SK-N-SH (cell line): ENCODE results near the gene PLAAT4. TPM values are rescaled to one million over a fixed set of nuclear protein-coding genes. Genes with fewer than 3 reads are reported as not detected.
"Not testable (repeated sequence)": the region's sequence is repeated elsewhere in the genome, so short reads cannot be mapped to it uniquely, and the experiment has no call there.

ENCODE experiments used
- CTCF ChIA-PET: fragments of 300-600, 350-600 bp; formaldehyde crosslinking; extraction: SDS; loops from one replicate; lab custom pipeline; 2021; lab: Yijun Ruan, JAX
- POLR2A ChIA-PET: fragments of 350-600 bp; sonication (Branson Sonifier 250); formaldehyde crosslinking; extraction: SDS; loops from one replicate; lab custom pipeline; 2020; ENCODE audit warnings: antibody characterized with exemption, inconsistent platforms; lab: Yijun Ruan, JAX
- DNase-seq: peaks from one replicate; pipeline ENCODE4 v3.0.0; 2012
- H2AFZ ChIP-seq: fragments of 200-600 bp; sonication (generic); 2 replicates; pipeline ENCODE4 v1.8.1; 2016; ENCODE audit warnings: antibody characterized with exemption, mild to moderate bottlenecking, low read depth
- H3F3A ChIP-seq: fragments of 200-600 bp; sonication (generic); replicated peaks from 2 replicates; pipeline ENCODE3; 2016; ENCODE audit warnings: antibody characterized with exemption, mild to moderate bottlenecking; ENCODE audit not compliant: insufficient read depth
- H3K27ac ChIP-seq, 2 experiments: fragments of 200-500 bp in 1 of 2; fragments of 200-600 bp in 1 of 2; sonication (Bioruptor generic) in 1 of 2; sonication (generic), shearing (Covaris generic) in 1 of 2; 2 replicates each; pipeline versions ENCODE4 v1.5.1 to v1.6.1; 2014 to 2016; ENCODE audit warnings: low read depth in 2 of 2, inconsistent platforms in 1 of 2, low read length in 1 of 2, mild to moderate bottlenecking in 1 of 2, mixed read lengths in 1 of 2
- H3K27me3 ChIP-seq: fragments of 200-600 bp; sonication (generic), shearing (Covaris generic); 2 replicates; pipeline ENCODE4 v1.6.1; 2016; ENCODE audit warnings: mixed run types; ENCODE audit not compliant: insufficient read depth
- H3K36me3 ChIP-seq, 2 experiments: fragments of 200-500 bp in 1 of 2; fragments of 200-600 bp in 1 of 2; sonication (Bioruptor generic) in 1 of 2; sonication (generic) in 1 of 2; replicated peaks in 1 of 2; 2 replicates each; pipeline versions ENCODE3 to v1.5.1; 2014 to 2016; ENCODE audit warnings: low read length in 1 of 2, mild to moderate bottlenecking in 1 of 2; ENCODE audit not compliant: insufficient read depth in 2 of 2, control insufficient read depth in 1 of 2
- H3K4me1 ChIP-seq, 2 experiments: fragments of 200-500 bp in 1 of 2; fragments of 200-600 bp in 1 of 2; sonication (Bioruptor generic) in 1 of 2; sonication (generic), shearing (Covaris generic) in 1 of 2; 2 replicates each; pipeline versions ENCODE4 v1.5.1 to v1.6.1; 2014 to 2016; ENCODE audit warnings: low read depth in 1 of 2, low read length in 1 of 2, mixed run types in 1 of 2; ENCODE audit not compliant: insufficient read depth in 2 of 2, control insufficient read depth in 1 of 2
- H3K4me2 ChIP-seq: fragments of 200-600 bp; sonication (generic), shearing (Covaris generic); 2 replicates; pipeline ENCODE4 v1.6.1; 2017; ENCODE audit warnings: mixed run types
- H3K4me3 ChIP-seq, 2 experiments: fragments of 200-500 bp in 1 of 2; fragments of 200-600 bp in 1 of 2; sonication (Bioruptor generic) in 1 of 2; sonication (generic), shearing (Covaris generic) in 1 of 2; 2 replicates each; pipeline versions ENCODE4 v1.5.1 to v1.8.1; 2014 to 2016; ENCODE audit warnings: low read depth in 2 of 2, inconsistent platforms in 1 of 2, low read length in 1 of 2, mild to moderate bottlenecking in 1 of 2, mixed read lengths in 1 of 2, moderate library complexity in 1 of 2
- H3K79me2 ChIP-seq: fragments of 200-600 bp; sonication (generic); 2 replicates; pipeline ENCODE4 v1.8.1; 2017; ENCODE audit warnings: mild to moderate bottlenecking; ENCODE audit not compliant: insufficient read depth
- H3K9ac ChIP-seq: fragments of 200-600 bp; sonication (generic); 2 replicates; pipeline ENCODE4 v1.6.1; 2017; ENCODE audit warnings: mixed run types
- H3K9me2 ChIP-seq: fragments of 200-600 bp; sonication (generic); 2 replicates; pipeline ENCODE4 v1.6.1; 2017; ENCODE audit warnings: mixed run types
- H3K9me3 ChIP-seq: fragments of 200-600 bp; sonication (generic); 2 replicates; pipeline ENCODE4 v1.6.1; 2017; ENCODE audit warnings: mixed run types, mild to moderate bottlenecking, moderate library complexity
- H4K20me1 ChIP-seq: fragments of 200-600 bp; sonication (generic); 2 replicates; pipeline ENCODE4 v1.6.1; 2017; ENCODE audit warnings: mild to moderate bottlenecking, mixed run types; ENCODE audit not compliant: insufficient read depth
- TAF1 ChIP-seq: IDR thresholded peaks from 2 replicates; pipeline ENCODE4 v1.6.1; 2012; ENCODE audit warnings: low read depth, mild to moderate bottlenecking, low read length, moderate library complexity, borderline replicate concordance
- WGBS: methylation state at CpG from one replicate; pipeline ENCODE4 v1.1.6; 2017; ENCODE audit warnings: low lambda C conversion rate; 5-methylcytosine and 5-hydroxymethylcytosine counted together
- polyA plus RNA-seq, 3 experiments: library from polyadenylated mRNA; depleted of rRNA; stranded (reverse); fragments of >200 nt; gene quantifications; 2 replicates each; pipeline ENCODE4 v1.2.3, GENCODE V29; 2012
- TF ChIP-seq, protein P1 (sequence below): IDR thresholded peaks from 2 replicates; pipeline ENCODE4 v1.6.1; 2012; ENCODE audit warnings: mild to moderate bottlenecking, low read depth, low read length, moderate library complexity
- TF ChIP-seq, protein P2 (sequence below): fragments of 200-600 bp; sonication (generic); IDR thresholded peaks from 2 replicates; pipeline ENCODE4 v1.6.1; 2017; ENCODE audit warnings: antibody characterized with exemption, mild to moderate bottlenecking, moderate library complexity

PLAAT4 gene
- polyA plus RNA-seq, 1 of the 3 experiments (the other 2 are of a cell fraction) = 5.6 TPM

DNA sequence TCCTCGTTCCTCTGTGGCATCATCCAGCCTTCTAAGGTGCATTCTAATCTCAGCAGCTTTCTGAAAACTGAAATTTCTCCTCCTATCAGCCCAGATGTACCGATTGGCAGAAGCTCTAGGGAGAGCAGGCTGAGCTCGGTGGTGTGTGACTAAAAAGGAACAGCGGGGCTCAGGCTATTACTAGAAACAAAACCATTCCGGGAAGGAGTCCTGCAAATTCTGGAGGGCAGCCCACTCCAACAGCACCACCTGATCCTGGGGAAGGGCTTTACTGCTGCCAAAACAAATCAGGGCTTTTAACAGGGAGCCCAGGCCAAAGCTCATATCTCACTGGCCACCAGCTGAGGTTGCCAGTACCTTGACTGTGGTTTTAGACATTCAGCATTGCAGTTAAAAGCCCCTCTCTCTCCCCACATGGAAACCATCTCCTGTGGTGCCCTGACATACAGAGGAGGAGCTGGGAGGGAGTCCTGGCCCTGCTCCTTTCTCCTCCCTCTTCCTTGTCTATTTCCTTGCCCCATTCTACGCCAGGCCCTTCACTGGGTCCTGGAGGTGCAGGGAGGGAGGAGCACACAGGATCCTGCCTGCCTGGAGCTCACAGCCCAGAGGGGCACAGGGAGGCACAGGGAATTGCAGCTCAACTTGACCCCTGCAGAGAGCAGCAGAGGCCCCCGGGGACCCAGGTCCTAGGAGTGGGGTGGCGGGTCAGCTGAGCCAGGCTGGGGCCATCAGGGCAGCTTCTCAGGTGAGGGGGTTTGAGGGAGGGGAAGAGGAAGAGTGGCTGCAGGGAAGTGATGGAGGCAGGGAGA lies 889 bp downstream of the PLAAT4 start:
- Histone ChIP-seq H3K36me3 (no peaks in the 10 kb centered on the region), H3K9ac (no peak overlapping the region), H3K9me3 (no peaks in the 10 kb centered on the region), H3K27ac (peak overlapping the region in 1 of 2 experiments; percentile 12; a peak in 1 of 4 replicates), H3K79me2 (no peaks in the 10 kb centered on the region), H2AFZ (peak overlapping the region; percentile 39; the same call in 1 of the 2 replicates), H3F3A (no peaks in the 10 kb centered on the region), H4K20me1 (no peaks in the 10 kb centered on the region), H3K4me2 (peak overlapping the region; percentile 58), H3K4me3 (no peak overlapping the region), H3K4me1 (peaks cover 0 to 16% of the 10 kb centered on the region in 2 experiments; a peak in 1 of 4 replicates), H3K27me3 (no peaks in the 10 kb centered on the region), H3K9me2 (no peaks in the 10 kb centered on the region)
- 54% methylated on average over 7 of the region's 8 CpGs for WGBS
- CTCF ChIA-PET = interaction anchor here (0.7 to 1.5 kb wide), 5 partner anchors 14 to 98 kb away, joined by 3 to 6 read pairs (median 3); no protein-coding TSS in a partner anchor
- TF ChIP-seq, protein P1, sequence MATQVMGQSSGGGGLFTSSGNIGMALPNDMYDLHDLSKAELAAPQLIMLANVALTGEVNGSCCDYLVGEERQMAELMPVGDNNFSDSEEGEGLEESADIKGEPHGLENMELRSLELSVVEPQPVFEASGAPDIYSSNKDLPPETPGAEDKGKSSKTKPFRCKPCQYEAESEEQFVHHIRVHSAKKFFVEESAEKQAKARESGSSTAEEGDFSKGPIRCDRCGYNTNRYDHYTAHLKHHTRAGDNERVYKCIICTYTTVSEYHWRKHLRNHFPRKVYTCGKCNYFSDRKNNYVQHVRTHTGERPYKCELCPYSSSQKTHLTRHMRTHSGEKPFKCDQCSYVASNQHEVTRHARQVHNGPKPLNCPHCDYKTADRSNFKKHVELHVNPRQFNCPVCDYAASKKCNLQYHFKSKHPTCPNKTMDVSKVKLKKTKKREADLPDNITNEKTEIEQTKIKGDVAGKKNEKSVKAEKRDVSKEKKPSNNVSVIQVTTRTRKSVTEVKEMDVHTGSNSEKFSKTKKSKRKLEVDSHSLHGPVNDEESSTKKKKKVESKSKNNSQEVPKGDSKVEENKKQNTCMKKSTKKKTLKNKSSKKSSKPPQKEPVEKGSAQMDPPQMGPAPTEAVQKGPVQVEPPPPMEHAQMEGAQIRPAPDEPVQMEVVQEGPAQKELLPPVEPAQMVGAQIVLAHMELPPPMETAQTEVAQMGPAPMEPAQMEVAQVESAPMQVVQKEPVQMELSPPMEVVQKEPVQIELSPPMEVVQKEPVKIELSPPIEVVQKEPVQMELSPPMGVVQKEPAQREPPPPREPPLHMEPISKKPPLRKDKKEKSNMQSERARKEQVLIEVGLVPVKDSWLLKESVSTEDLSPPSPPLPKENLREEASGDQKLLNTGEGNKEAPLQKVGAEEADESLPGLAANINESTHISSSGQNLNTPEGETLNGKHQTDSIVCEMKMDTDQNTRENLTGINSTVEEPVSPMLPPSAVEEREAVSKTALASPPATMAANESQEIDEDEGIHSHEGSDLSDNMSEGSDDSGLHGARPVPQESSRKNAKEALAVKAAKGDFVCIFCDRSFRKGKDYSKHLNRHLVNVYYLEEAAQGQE = no peak
- no peak for TF ChIP-seq TAF1
- TF ChIP-seq, protein P2, sequence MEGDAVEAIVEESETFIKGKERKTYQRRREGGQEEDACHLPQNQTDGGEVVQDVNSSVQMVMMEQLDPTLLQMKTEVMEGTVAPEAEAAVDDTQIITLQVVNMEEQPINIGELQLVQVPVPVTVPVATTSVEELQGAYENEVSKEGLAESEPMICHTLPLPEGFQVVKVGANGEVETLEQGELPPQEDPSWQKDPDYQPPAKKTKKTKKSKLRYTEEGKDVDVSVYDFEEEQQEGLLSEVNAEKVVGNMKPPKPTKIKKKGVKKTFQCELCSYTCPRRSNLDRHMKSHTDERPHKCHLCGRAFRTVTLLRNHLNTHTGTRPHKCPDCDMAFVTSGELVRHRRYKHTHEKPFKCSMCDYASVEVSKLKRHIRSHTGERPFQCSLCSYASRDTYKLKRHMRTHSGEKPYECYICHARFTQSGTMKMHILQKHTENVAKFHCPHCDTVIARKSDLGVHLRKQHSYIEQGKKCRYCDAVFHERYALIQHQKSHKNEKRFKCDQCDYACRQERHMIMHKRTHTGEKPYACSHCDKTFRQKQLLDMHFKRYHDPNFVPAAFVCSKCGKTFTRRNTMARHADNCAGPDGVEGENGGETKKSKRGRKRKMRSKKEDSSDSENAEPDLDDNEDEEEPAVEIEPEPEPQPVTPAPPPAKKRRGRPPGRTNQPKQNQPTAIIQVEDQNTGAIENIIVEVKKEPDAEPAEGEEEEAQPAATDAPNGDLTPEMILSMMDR = no peak
- DNase-seq = no peak
- POLR2A ChIA-PET = no interaction called here

DNA sequence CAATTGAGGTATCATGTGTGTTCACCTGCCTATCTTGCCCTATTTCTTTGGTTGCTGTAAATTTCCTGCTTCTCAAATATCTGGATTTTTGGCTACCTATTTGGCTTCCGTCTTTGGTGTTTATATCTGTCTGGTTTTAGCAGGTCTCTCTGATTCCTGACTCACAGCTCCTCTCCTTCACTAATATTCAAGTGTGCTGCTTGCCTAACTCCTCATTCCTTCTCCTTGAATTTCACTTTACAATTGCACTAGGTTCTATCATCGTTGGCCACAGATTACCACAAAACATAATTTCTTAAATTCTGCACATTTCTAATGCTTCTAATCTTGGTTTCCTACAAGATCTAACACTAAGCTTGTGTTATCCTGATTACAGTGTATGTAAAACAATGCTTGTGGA lies 5.9 kb downstream of the PLAAT4 start:
- H4K20me1 ChIP-seq, H3F3A ChIP-seq, H2AFZ ChIP-seq, H3K79me2 ChIP-seq, H3K4me2 ChIP-seq, H3K9me2 ChIP-seq, CTCF ChIA-PET, H3K9ac ChIP-seq, POLR2A ChIA-PET, H3K4me3 ChIP-seq, H3K27ac ChIP-seq, DNase-seq, H3K9me3 ChIP-seq, H3K27me3 ChIP-seq, H3K36me3 ChIP-seq, H3K4me1 ChIP-seq: not testable (repeated sequence)
- 36% methylated on average over 2 of the region's 2 CpGs for WGBS
